CD4-positive, CD25-positive, alpha-beta regulatory T cell (primary cell): ENCODE data around the gene XYLT1. TPM values are rescaled to one million over a fixed set of nuclear protein-coding genes. Genes with fewer than 3 reads are reported as not detected.

Experiments
- ATAC-seq, 2 donors: fragments of 150-1000 bp; cut with Tn5 transposase; one replicate each; pipeline ENCODE4 v1.10.0; 2021; ENCODE audit warnings: low read depth in 2 of 2, moderate number of reproducible peaks in 2 of 2, moderate library complexity in 1 of 2
- DNase-seq, 3 donors: peaks; one replicate each; pipeline versions ENCODE4 v3.0.0 to v3.0.0-alpha.2; 2012 to 2022; ENCODE audit warnings: mixed read lengths in 1 of 3
- H3K27ac ChIP-seq: one replicate; pipeline ENCODE4 v1.7.0; 2013; ENCODE audit warnings: mild to moderate bottlenecking, low read length; ENCODE audit not compliant: insufficient read depth, poor library complexity, severe bottlenecking
- H3K27me3 ChIP-seq: one replicate; pipeline ENCODE4 v1.7.0; 2013; ENCODE audit warnings: low read length; ENCODE audit not compliant: control insufficient read depth, insufficient read depth
- H3K36me3 ChIP-seq: one replicate; pipeline ENCODE4 v1.7.0; 2013; ENCODE audit warnings: mild to moderate bottlenecking, low read length, moderate library complexity; ENCODE audit not compliant: control insufficient read depth, insufficient read depth
- H3K4me1 ChIP-seq: 2 replicates; pipeline ENCODE4 v1.7.0; 2013; ENCODE audit warnings: mild to moderate bottlenecking, low read length; ENCODE audit not compliant: insufficient read depth, control insufficient read depth, poor library complexity, severe bottlenecking
- H3K4me3 ChIP-seq: one replicate; pipeline ENCODE4 v1.7.0; 2013; ENCODE audit warnings: low read depth, mild to moderate bottlenecking, low read length, moderate library complexity
- H3K9me3 ChIP-seq, 2 experiments: 1 replicate in 1 of 2; 2 replicates in 1 of 2; pipeline ENCODE4 v1.7.0; 2013; ENCODE audit warnings: low read length in 2 of 2, mild to moderate bottlenecking in 1 of 2, moderate library complexity in 1 of 2; ENCODE audit not compliant: control insufficient read depth in 2 of 2
- H3K27ac Mint-ChIP-seq, 3 donors: one replicate each; pipeline ENCODE4 v1.8.0; 2020 to 2022; ENCODE audit warnings: mild to moderate bottlenecking in 3 of 3, mixed read lengths in 3 of 3, moderate library complexity in 2 of 3
- H3K27me3 Mint-ChIP-seq: one replicate; pipeline ENCODE4 v1.8.0; 2022; ENCODE audit warnings: mild to moderate bottlenecking, mixed read lengths
- H3K36me3 Mint-ChIP-seq: one replicate; pipeline ENCODE4 v1.8.0; 2020; ENCODE audit warnings: mixed read lengths
- H3K4me1 Mint-ChIP-seq, 4 donors: one replicate each; pipeline ENCODE4 v1.8.0; 2020 to 2022; ENCODE audit warnings: mixed read lengths in 4 of 4, mild to moderate bottlenecking in 1 of 4
- H3K4me3 Mint-ChIP-seq, 4 donors: one replicate each; pipeline ENCODE4 v1.8.0; 2020 to 2022; ENCODE audit warnings: mild to moderate bottlenecking in 4 of 4, mixed read lengths in 4 of 4, moderate library complexity in 3 of 4
- H3K9me3 Mint-ChIP-seq, 7 donors: one replicate each; pipeline ENCODE4 v1.8.0; 2020 to 2022; ENCODE audit warnings: mixed read lengths in 7 of 7, mild to moderate bottlenecking in 3 of 7, moderate library complexity in 2 of 7
- polyA plus RNA-seq, 4 donors: library from polyadenylated mRNA; unstranded; fragments of 300-500 nt; fragmentation: Illumina TruSeq; gene quantifications; one replicate each; pipeline ENCODE4 v1.2.3, GENCODE V29; 2021
- total RNA-seq: library from RNA; stranded (reverse); gene quantifications from one replicate; pipeline ENCODE4 v1.2.3, GENCODE V29; 2022

XYLT1 gene
- total and polyA plus RNA-seq, 5 donors from 2014 or later = 0.68 to 26.3 (median 3.1) TPM

DNA sequence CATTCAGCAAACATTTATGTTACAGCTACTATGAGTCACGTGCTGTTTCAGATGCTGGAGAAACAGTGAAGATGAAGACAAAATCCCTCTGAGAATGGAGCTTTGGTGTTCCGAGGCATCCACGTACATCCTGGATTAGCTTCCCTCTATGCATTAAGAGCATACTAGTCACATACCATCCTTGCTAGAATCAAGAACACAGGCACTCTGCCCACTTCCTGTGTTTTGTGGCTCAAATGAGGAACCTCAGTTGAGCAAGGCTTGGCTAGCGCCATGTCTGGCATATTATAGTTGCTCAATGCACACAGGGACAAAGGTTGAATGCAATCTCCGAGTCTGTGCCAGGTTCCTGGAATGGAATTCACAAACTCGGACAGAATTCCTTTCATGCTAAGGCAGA lies 297.5 kb downstream of the XYLT1 start:
- Mint-ChIP-seq H3K9me3 (peaks cover 0 to 4% (median 1%) of the 10 kb centered on the region in 7 donors), H3K36me3 (peaks cover 50% of the 10 kb centered on the region)
- ATAC-seq = no peak

DNA sequence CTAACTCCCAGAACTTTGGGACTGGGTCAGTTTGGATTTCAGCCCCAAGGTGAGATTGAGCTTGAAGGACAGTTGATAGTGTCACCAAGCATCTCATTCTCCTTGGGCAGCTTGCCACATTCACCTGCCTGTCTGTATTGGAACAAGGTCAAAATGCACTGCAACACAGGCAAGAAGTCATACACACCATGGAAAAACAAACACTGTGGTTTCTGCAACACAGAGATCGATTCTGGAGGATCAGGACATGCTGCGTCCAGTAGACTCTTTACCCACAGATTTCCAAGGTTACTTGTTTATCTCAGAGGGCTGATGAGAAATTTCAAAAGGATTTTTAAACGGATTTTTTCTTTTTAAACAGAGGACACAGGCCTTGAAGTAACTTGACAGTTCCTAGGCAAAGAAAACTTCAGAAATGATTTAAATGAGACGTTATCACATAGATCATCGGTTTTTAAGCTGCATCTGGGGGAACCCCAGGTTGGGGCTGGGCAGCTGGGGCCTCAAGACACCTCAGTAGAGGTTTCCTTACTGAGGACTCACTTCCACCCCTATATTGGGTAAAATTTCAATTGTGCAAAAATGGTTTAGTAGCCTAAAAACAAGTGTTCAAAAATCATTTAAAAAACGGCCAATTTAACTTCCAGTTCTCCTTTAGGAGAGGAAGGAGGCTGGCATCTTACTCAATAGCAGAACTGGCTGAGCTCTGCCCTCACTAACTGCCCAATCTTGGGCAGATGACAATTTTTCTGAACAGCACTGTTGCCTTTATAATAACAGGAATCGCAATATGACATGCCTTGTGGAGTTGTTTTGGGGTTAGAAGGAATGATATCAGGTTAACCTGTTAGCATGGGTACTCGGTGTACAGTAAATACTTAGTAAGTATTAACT lies 299.3 kb downstream of the XYLT1 start:
- peaks cover 0 to 4% (median 0%) of the 10 kb centered on the region in 7 donors for H3K9me3 Mint-ChIP-seq
- no peak overlapping the region for H3K4me3 ChIP-seq

More for the DNA sequence above, 297.5 kb downstream of the XYLT1 start:
- H3K27me3 ChIP-seq = no peaks in the 10 kb centered on the region
- no peak overlapping the region for H3K27ac Mint-ChIP-seq
- H3K4me3 ChIP-seq = no peak overlapping the region
- no peaks in the 10 kb centered on the region for H3K4me1 ChIP-seq
- H3K4me3 Mint-ChIP-seq = no peak overlapping the region
- H3K4me1 Mint-ChIP-seq = peaks cover 0 to 19% (median 3%) of the 10 kb centered on the region in 4 donors
- H3K9me3 ChIP-seq = no peaks in the 10 kb centered on the region
- no peaks in the 10 kb centered on the region for H3K27me3 Mint-ChIP-seq
- H3K36me3 ChIP-seq = peaks cover 5% of the 10 kb centered on the region
- no peak overlapping the region for H3K27ac ChIP-seq
- DNase-seq = peak in 1 of 3 donors; percentile 13

DNA sequence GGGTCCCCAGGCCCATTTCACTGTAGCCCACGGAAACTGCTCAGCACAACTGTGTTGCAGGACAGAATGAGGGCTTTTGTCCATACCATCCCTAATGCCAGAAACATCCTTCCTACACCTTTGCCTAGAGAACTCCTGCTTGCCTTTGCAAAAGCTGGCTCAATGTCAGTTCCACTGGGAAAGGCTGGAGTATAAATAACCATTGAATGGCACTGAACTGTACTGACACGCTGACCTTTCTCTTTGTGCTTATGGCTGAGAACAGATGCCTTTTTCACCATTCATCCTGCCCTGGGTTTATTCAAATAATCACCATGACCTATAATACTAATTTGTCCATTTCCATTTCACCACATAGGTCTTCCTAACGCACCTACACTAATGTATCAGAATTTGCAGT lies 300.3 kb downstream of the XYLT1 start:
- Mint-ChIP-seq H3K27me3 (no peaks in the 10 kb centered on the region), H3K9me3 (peaks cover 0 to 4% (median 0%) of the 10 kb centered on the region in 7 donors), H3K27ac (peak overlapping the region in 1 of 3 donors; percentile 82), H3K4me3 (no peak overlapping the region), H3K36me3 (peaks cover 34% of the 10 kb centered on the region), H3K4me1 (peaks cover 0 to 24% (median 5%) of the 10 kb centered on the region in 4 donors)
- ATAC-seq = no peak
- DNase-seq = no peak
- Histone ChIP-seq H3K4me3 (no peak overlapping the region), H3K4me1 (no peaks in the 10 kb centered on the region), H3K27ac (no peak overlapping the region), H3K27me3 (no peaks in the 10 kb centered on the region), H3K36me3 (peaks cover 4% of the 10 kb centered on the region), H3K9me3 (no peaks in the 10 kb centered on the region)

More for the DNA sequence above, 299.3 kb downstream of the XYLT1 start:
- no peak overlapping the region for H3K27ac Mint-ChIP-seq
- Histone ChIP-seq H3K27ac (no peak overlapping the region), H3K4me1 (no peaks in the 10 kb centered on the region), H3K27me3 (no peaks in the 10 kb centered on the region), H3K36me3 (peaks cover 4% of the 10 kb centered on the region), H3K9me3 (no peaks in the 10 kb centered on the region)
- DNase-seq (no peak), ATAC-seq (no peak)
- H3K4me1 Mint-ChIP-seq = peaks cover 0 to 24% (median 5%) of the 10 kb centered on the region in 4 donors
- H3K4me3 Mint-ChIP-seq = no peak overlapping the region
- no peaks in the 10 kb centered on the region for H3K27me3 Mint-ChIP-seq
- H3K36me3 Mint-ChIP-seq = peaks cover 40% of the 10 kb centered on the region

DNA sequence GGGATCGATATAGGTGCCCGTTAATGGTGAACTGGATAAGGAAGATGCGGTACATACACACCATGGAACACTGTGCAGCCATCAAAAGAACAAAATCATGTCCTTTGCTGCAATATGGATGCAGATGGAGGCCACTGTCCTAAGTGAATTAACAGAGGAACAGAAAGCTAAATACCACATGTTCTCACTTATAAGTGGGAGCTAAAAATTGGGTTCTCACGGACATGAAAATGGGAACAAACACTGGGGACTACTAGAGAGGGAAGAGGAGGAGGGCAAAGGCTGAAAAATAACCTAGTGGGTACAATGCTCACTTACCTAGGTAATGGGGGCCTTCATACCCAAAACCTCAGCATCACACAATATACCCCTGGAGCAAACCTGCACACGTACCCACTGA lies 302.6 kb downstream of the XYLT1 start:
- Histone ChIP-seq H3K4me3 (no peak overlapping the region), H3K4me1 (no peaks in the 10 kb centered on the region), H3K9me3 (no peaks in the 10 kb centered on the region), H3K27me3 (no peaks in the 10 kb centered on the region), H3K27ac (no peak overlapping the region), H3K36me3 (peaks cover 4% of the 10 kb centered on the region)
- ATAC-seq (no peak), DNase-seq (no peak)
- H3K36me3 Mint-ChIP-seq = peaks cover 26% of the 10 kb centered on the region
- peaks cover 0 to 1% (median 0%) of the 10 kb centered on the region in 7 donors for H3K9me3 Mint-ChIP-seq
- no peaks in the 10 kb centered on the region for H3K27me3 Mint-ChIP-seq
- no peak overlapping the region for H3K4me3 Mint-ChIP-seq
- H3K27ac Mint-ChIP-seq = peak overlapping the region in 2 of 3 donors; percentile 28 to 37
- peaks cover 0 to 13% (median 3%) of the 10 kb centered on the region in 4 donors for H3K4me1 Mint-ChIP-seq

DNA sequence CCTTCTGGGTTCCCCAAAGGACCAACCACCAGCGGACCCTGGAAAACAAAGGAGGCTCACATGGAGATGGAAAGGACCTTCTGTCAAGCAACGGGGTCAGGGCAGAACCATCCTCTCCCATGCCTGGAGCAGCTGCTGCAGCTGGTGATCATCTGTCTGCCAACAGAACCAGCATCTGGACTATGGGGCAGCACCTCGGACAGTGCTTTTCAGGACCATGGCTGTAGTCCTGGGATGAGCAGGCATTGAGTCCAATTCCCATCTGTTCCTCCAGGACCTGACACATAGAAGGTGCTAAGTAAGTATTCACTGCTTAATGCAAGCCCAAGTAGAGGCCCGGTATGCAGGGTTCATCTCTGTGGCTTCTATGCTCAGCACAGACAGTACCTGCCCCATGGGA lies 304.7 kb downstream of the XYLT1 start:
- Mint-ChIP-seq H3K36me3 (peaks cover 22% of the 10 kb centered on the region), H3K4me1 (peaks cover 0 to 16% (median 1%) of the 10 kb centered on the region in 4 donors), H3K27ac (no peak overlapping the region), H3K4me3 (no peak overlapping the region), H3K27me3 (no peaks in the 10 kb centered on the region), H3K9me3 (peaks cover 0 to 1% (median 0%) of the 10 kb centered on the region in 7 donors)
- Histone ChIP-seq H3K36me3 (peaks cover 4% of the 10 kb centered on the region), H3K27me3 (no peaks in the 10 kb centered on the region), H3K9me3 (no peaks in the 10 kb centered on the region), H3K4me3 (no peak overlapping the region), H3K27ac (no peak overlapping the region), H3K4me1 (no peaks in the 10 kb centered on the region)
- no peak for DNase-seq
- no peak for ATAC-seq

DNA sequence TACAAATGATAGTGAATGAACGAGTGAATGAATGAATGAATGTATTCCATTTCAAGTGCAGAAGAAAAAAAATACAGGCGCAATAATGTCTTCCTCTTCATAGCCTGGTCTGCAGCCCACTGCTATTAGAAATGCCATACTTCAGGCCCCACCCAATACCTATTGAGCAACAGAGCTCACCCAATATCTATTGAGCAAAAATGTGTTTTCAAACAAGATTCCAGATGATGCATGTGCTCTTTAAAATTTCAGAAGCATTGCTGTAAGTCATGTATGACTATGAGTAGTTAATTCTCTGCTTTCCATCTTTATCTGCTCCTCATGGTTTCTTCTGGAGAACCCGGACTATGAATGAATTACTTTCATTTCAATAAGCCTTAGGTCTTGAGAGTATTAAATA lies 308.2 kb downstream of the XYLT1 start:
- Histone ChIP-seq H3K4me3 (no peak overlapping the region), H3K4me1 (no peaks in the 10 kb centered on the region), H3K36me3 (peaks cover 17% of the 10 kb centered on the region), H3K27ac (no peak overlapping the region), H3K27me3 (no peaks in the 10 kb centered on the region), H3K9me3 (no peaks in the 10 kb centered on the region)
- ATAC-seq (no peak), DNase-seq (no peak)
- no peaks in the 10 kb centered on the region for H3K9me3 Mint-ChIP-seq
- H3K27ac Mint-ChIP-seq = no peak overlapping the region
- no peak overlapping the region for H3K4me3 Mint-ChIP-seq
- H3K36me3 Mint-ChIP-seq = peaks cover 32% of the 10 kb centered on the region
- H3K4me1 Mint-ChIP-seq = peaks cover 0 to 13% (median 2%) of the 10 kb centered on the region in 4 donors
- no peaks in the 10 kb centered on the region for H3K27me3 Mint-ChIP-seq

DNA sequence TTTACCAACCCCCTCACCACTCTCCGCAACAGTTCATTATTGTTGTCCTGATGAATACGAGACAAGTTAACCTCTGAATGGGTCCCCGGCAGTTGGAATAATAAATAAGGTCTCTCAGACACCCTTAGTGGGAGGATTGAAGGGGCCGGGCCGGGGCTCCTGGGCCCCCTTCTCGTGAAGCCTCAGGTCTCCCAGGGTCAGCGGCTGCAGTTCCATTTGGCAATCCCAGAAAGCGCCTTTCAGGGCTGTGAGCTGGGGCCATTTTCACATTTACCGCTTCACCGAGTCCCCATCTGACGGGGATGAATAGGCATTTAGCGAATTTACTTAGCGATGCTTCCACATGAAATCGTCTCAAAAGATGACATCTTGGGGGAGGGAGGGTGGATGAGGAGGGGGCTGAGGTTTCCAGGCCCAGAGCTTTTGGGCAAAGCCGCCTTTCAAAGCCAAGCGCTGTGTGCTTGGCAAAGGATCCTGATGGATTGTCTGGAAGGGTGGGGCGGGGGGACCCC lies 309.8 kb downstream of the XYLT1 start:
- ATAC-seq (no peak), DNase-seq (no peak)
- Histone ChIP-seq H3K4me1 (no peaks in the 10 kb centered on the region), H3K27me3 (no peaks in the 10 kb centered on the region), H3K36me3 (peaks cover 12% of the 10 kb centered on the region), H3K27ac (no peak overlapping the region), H3K4me3 (no peak overlapping the region), H3K9me3 (no peaks in the 10 kb centered on the region)
- Mint-ChIP-seq H3K27me3 (no peaks in the 10 kb centered on the region), H3K4me1 (peaks cover 0 to 10% (median 2%) of the 10 kb centered on the region in 4 donors), H3K36me3 (peaks cover 35% of the 10 kb centered on the region), H3K4me3 (no peak overlapping the region), H3K9me3 (no peaks in the 10 kb centered on the region), H3K27ac (no peak overlapping the region)
